Gastroesophageal sphincter (tissue), 4 donors: ENCODE results near the gene TBC1D14. TPM values are rescaled to one million over a fixed set of nuclear protein-coding genes. Genes with fewer than 3 reads are reported as not detected.

Source experiments
- ATAC-seq: fragments of 150-250 bp; one replicate; pipeline ENCODE4 v1.9.1; 2016; ENCODE audit warnings: mild to moderate bottlenecking, moderate library complexity
- H3K27ac ChIP-seq, 4 donors: fragments of 200-600 bp; sonication (generic) in 3 of 4; 1 replicate in 3 of 4; 2 replicates in 1 of 4; pipeline ENCODE4 v1.5.1; 2016 to 2019
- H3K27me3 ChIP-seq: fragments of 200-600 bp; sonication (generic); one replicate; pipeline ENCODE4 v1.5.1; 2019
- H3K36me3 ChIP-seq, 2 donors: fragments of 200-600 bp; sonication (generic); one replicate each; pipeline ENCODE4 v1.5.1; 2019; ENCODE audit warnings: control low read depth in 1 of 2
- H3K4me1 ChIP-seq, 3 donors: fragments of 200-600 bp; sonication (generic); 1 replicate in 2 of 3; 2 replicates in 1 of 3; pipeline ENCODE4 v1.5.1; 2016 to 2019; ENCODE audit warnings: control low read depth in 2 of 3
- H3K4me3 ChIP-seq, 2 donors: fragments of 200-600 bp; sonication (generic); one replicate each; pipeline ENCODE4 v1.5.1; 2019; ENCODE audit warnings: mild to moderate bottlenecking in 1 of 2, moderate library complexity in 1 of 2
- H3K9me3 ChIP-seq, 3 donors: fragments of 200-600 bp; sonication (generic); one replicate each; pipeline ENCODE4 v1.5.1; 2017 to 2019; ENCODE audit warnings: control low read depth in 2 of 3
- CTCF ChIP-seq, 4 experiments: fragments of 200-600 bp in 2 of 4; fragments of 450-650 bp in 2 of 4; sonication (generic) in 1 of 4; IDR thresholded peaks; one replicate each; pipeline ENCODE4 v1.5.1; 2017 to 2019; ENCODE audit warnings: antibody characterized with exemption in 4 of 4, mild to moderate bottlenecking in 2 of 4, moderate library complexity in 2 of 4
- EP300 ChIP-seq: sonication (generic); formaldehyde crosslinking; IDR thresholded peaks from one replicate; pipeline ENCODE4 v1.6.1; 2017; ENCODE audit warnings: antibody characterized with exemption, mild to moderate bottlenecking
- POLR2A ChIP-seq, 2 donors: fragments of 450-650 bp; IDR thresholded peaks; one replicate each; pipeline ENCODE4 v1.6.1; 2017; ENCODE audit warnings: antibody characterized with exemption in 2 of 2, mild to moderate bottlenecking in 2 of 2, moderate library complexity in 1 of 2
- POLR2AphosphoS5 ChIP-seq: sonication (generic); formaldehyde crosslinking; IDR thresholded peaks from one replicate; pipeline ENCODE4 v1.6.1; 2017; ENCODE audit warnings: antibody characterized with exemption
- WGBS, 2 donors: methylation state at CpG; one replicate each; pipeline ENCODE4 v1.1.5; 2018; ENCODE audit warnings: low coverage in 1 of 2; 5-methylcytosine and 5-hydroxymethylcytosine counted together
- total RNA-seq, 4 donors: library from RNA; depleted of rRNA; stranded (reverse); fragments of >200 nt; gene quantifications; one replicate each; pipeline ENCODE4 v1.1.0, GENCODE V29; 2016

TBC1D14 gene
- total RNA-seq, 4 donors from 2014 or later = 42.5 to 54.2 (median 45.0) TPM

GRCh38 chr4:6953751-6954380 lies 44.2 kb downstream of the TBC1D14 start:
- peak; percentile 94 for ATAC-seq
- peaks cover 0 to 38% (median 6%) of the 10 kb centered on the region in 3 donors for H3K4me1 ChIP-seq
- H3K27ac ChIP-seq = peak overlapping the region in 3 of 4 donors; percentile 48 to 66 (median 52)
- H3K4me3 ChIP-seq = peak overlapping the region in 1 of 2 donors; percentile 37
- no peaks in the 10 kb centered on the region for H3K9me3 ChIP-seq
- no peaks in the 10 kb centered on the region for H3K27me3 ChIP-seq
- no peak for TF ChIP-seq CTCF (IDR thresholded peaks at IDR 0.05)
- peak; percentile 57 for TF ChIP-seq POLR2AphosphoS5
- 47 to 60% methylated on average over 1 to 3 of the region's 35 CpGs for WGBS, 2 donors
- no peaks in the 10 kb centered on the region for H3K36me3 ChIP-seq

DNA sequence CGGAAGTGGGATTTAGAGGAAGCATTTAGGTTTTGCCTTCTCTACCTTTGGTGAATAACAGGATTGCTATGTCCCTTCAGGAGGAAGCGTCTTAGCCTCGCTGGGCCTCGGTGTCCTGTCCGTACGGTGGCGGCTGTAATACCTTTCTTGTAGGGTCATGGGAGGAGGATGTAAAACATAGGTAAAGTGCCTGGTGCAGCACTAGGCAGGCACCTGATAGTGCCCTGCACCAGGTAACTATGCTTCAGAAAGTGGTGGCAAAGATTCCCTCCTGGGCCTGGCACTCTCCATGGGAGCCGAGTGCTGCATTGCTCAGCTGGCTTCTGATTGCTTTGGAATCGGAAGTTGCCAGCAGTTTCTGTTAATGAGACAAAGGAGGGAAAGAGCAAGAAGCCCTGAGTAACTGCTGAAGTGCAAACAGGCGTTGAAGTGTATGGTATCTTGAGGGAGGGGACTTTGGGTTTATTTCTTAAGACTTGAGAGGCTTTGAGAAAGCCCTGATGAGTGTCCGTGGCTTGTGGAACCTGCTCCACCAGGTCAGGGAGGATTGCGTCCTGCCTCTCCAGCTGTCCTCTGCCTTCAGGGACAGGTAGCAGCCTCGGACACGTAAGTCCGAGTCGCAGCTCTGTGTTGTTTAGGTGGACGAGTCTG lies 45.8 kb downstream of the TBC1D14 start:
- TF ChIP-seq CTCF (IDR thresholded peaks at IDR 0.05) = no peak
- TF ChIP-seq POLR2A (IDR thresholded peaks at IDR 0.05) = no peak
- no peak for TF ChIP-seq POLR2AphosphoS5
- no peak for TF ChIP-seq EP300
- Histone ChIP-seq H3K36me3 (no peaks in the 10 kb centered on the region), H3K9me3 (no peaks in the 10 kb centered on the region), H3K4me1 (peaks cover 0 to 38% (median 6%) of the 10 kb centered on the region in 3 donors), H3K27ac (peak overlapping the region in 1 of 4 donors; percentile 52), H3K4me3 (no peak overlapping the region), H3K27me3 (no peaks in the 10 kb centered on the region)
- 84 to 95% methylated on average over 8 to 10 of the region's 17 CpGs for WGBS, 2 donors
- ATAC-seq = no peak

DNA sequence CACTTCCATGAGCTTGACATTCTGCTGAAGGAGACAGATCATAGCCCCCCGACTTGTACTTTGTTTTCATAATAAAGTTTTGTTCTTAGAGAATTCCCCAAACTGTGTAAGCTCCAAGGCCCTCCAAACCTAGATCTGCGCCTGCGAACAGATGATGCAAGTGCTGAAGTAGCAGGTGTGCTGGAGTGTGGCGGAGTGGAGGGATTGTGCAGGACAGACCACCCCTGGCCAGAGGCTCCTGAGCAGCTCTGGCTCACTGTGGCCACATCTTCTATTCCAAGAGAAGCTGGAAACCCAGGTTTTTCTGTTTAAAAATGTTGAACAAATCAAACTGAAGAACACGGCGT lies 46.4 kb downstream of the TBC1D14 start:
- TF ChIP-seq POLR2AphosphoS5 = no peak
- TF ChIP-seq EP300 = no peak
- Histone ChIP-seq H3K36me3 (no peaks in the 10 kb centered on the region), H3K9me3 (no peaks in the 10 kb centered on the region), H3K27ac (no peak overlapping the region), H3K27me3 (no peaks in the 10 kb centered on the region), H3K4me3 (no peak overlapping the region), H3K4me1 (peaks cover 0 to 38% (median 6%) of the 10 kb centered on the region in 3 donors)
- no peak for ATAC-seq
- 86 to 98% methylated on average over 3 to 5 of the region's 6 CpGs for WGBS, 2 donors

- 80 to 100% methylated on average over 2 to 5 of the region's 24 CpGs for WGBS, 2 donors
- peak overlapping the region in 2 of 4 donors; percentile 16 to 32 for H3K27ac ChIP-seq
- TF ChIP-seq POLR2A (IDR thresholded peaks at IDR 0.05) = no peak
- TF ChIP-seq POLR2AphosphoS5 = no peak
- no peak for TF ChIP-seq CTCF (IDR thresholded peaks at IDR 0.05)
- no peak for TF ChIP-seq EP300
- no peak overlapping the region for H3K4me3 ChIP-seq
- no peaks in the 10 kb centered on the region for H3K27me3 ChIP-seq
- peaks cover 0 to 38% (median 6%) of the 10 kb centered on the region in 3 donors for H3K4me1 ChIP-seq
- H3K36me3 ChIP-seq = no peaks in the 10 kb centered on the region
- no peaks in the 10 kb centered on the region for H3K9me3 ChIP-seq
- ATAC-seq = no peak
Measured at GRCh38 chr4:6956434-6957147, 47.0 kb downstream of the TBC1D14 start.

GRCh38 chr4:6957148-6957520 lies 47.5 kb downstream of the TBC1D14 start:
- Histone ChIP-seq H3K27ac (peak overlapping the region in 2 of 4 donors; percentile 16 to 32), H3K4me1 (peaks cover 0 to 41% (median 6%) of the 10 kb centered on the region in 3 donors), H3K9me3 (no peaks in the 10 kb centered on the region), H3K4me3 (no peak overlapping the region), H3K36me3 (no peaks in the 10 kb centered on the region), H3K27me3 (no peaks in the 10 kb centered on the region)
- 49 to 70% methylated on average over 5 to 6 of the region's 6 CpGs for WGBS, 2 donors
- no peak for ATAC-seq
- TF ChIP-seq CTCF (IDR thresholded peaks at IDR 0.05) (no peak), POLR2A (IDR thresholded peaks at IDR 0.05) (no peak), EP300 (no peak), POLR2AphosphoS5 (no peak)
